A549 (cell line): ENCODE results near the gene SAMD13. TPM values are rescaled to one million over a fixed set of nuclear protein-coding genes. Genes with fewer than 3 reads are reported as not detected.

Experiments used
- ATAC-seq, 2 experiments: fragments of 200-7000 bp in 1 of 2; fragments of >200 bp in 1 of 2; cut with Nextera tagmentation in 1 of 2; cut with Tn5 transposase in 1 of 2; 3 replicates each; pipeline versions ENCODE4 v1.8.0 to v1.9.1; 2018 to 2020; ENCODE audit warnings: mild to moderate bottlenecking in 1 of 2, moderate library complexity in 1 of 2
- CTCF ChIA-PET: fragments of 300-600 bp; sonication (Branson Sonifier 250); formaldehyde crosslinking; extraction: SDS; loops from one replicate; lab custom pipeline; 2021; ENCODE audit warnings: antibody characterized with exemption, inconsistent platforms; lab: Yijun Ruan, JAX
- POLR2A ChIA-PET: fragments of 350-600 bp; formaldehyde crosslinking; extraction: SDS; loops from one replicate; lab custom pipeline; 2021; ENCODE audit warnings: antibody characterized with exemption, inconsistent platforms; lab: Yijun Ruan, JAX
- DNase-seq, 2 experiments: peaks; one replicate each; pipeline versions ENCODE4 v3.0.0 to v3.0.0-alpha.2; 2011 to 2016; ENCODE audit warnings: low read depth in 1 of 2, low spot score in 1 of 2
- FAIRE-seq: peaks from 2 replicates; lab custom pipeline; 2011; peaks lifted over from hg19 to GRCh38; lab: Jason Lieb, UNC
- H3K27ac ChIP-seq, 2 experiments: fragments of >200 bp; sonication (Bioruptor Twin); formaldehyde crosslinking; 3 replicates each; pipeline ENCODE4 v1.5.1; 2016 to 2017
- H3K4me1 ChIP-seq: fragments of >200 bp; sonication (Bioruptor Twin); formaldehyde crosslinking; 3 replicates; pipeline ENCODE4 v1.6.1; 2016
- H3K4me2 ChIP-seq: fragments of >200 bp; sonication (Bioruptor Twin); formaldehyde crosslinking; 3 replicates; pipeline ENCODE4 v1.6.1; 2016
- H3K4me3 ChIP-seq: fragments of >200 bp; sonication (Bioruptor Twin); formaldehyde crosslinking; 3 replicates; pipeline ENCODE4 v1.5.1; 2016
- H3K9me3 ChIP-seq: fragments of >200 bp; sonication (Bioruptor Twin); formaldehyde crosslinking; 3 replicates; pipeline ENCODE4 v1.6.1; 2016
- CBX8 ChIP-seq: fragments of 200-600 bp; sonication (generic); IDR thresholded peaks from 2 replicates; pipeline ENCODE4 v1.6.1; 2016
- CEBPB ChIP-seq, 2 experiments: fragments of >200 bp in 1 of 2; sonication (Bioruptor Twin) in 1 of 2; formaldehyde crosslinking in 1 of 2; IDR thresholded peaks; 2 replicates each; pipeline ENCODE4 v1.6.1; 2012 to 2016
- CHD2 ChIP-seq: fragments of 150-350 bp; IDR thresholded peaks from 2 replicates; pipeline ENCODE4 v1.6.1; 2014; ENCODE audit warnings: low read length; ENCODE audit not compliant: partially characterized antibody
- CHD4 ChIP-seq: fragments of 200-600 bp; sonication (generic); IDR thresholded peaks from 2 replicates; pipeline ENCODE4 v1.6.1; 2016; ENCODE audit warnings: antibody characterized with exemption, mild to moderate bottlenecking, borderline replicate concordance
- FOXS1 ChIP-seq: fragments of 250-450 bp; sonication (Bioruptor Pico); IDR thresholded peaks from 2 replicates; pipeline ENCODE4 v1.5.0; 2020; ENCODE audit warnings: mild to moderate bottlenecking, moderate library complexity
- GATA3 ChIP-seq: IDR thresholded peaks from 2 replicates; pipeline ENCODE4 v1.6.1; 2012; ENCODE audit warnings: borderline replicate concordance
- HDAC2 ChIP-seq: fragments of 200-600 bp; sonication (generic); IDR thresholded peaks from 2 replicates; pipeline ENCODE4 v1.6.1; 2016
- HEYL ChIP-seq: fragments of 250-450 bp; sonication (Bioruptor Pico); IDR thresholded peaks from 2 replicates; pipeline ENCODE4 v1.8.0; 2021; ENCODE audit warnings: mild to moderate bottlenecking, moderate library complexity
- HOXB5 ChIP-seq: fragments of 250-450 bp; sonication (Bioruptor Pico); IDR thresholded peaks from 2 replicates; pipeline ENCODE4 v1.5.0; 2020; ENCODE audit warnings: mild to moderate bottlenecking, moderate library complexity
- KDM1A ChIP-seq: fragments of 200-600 bp; sonication (generic); IDR thresholded peaks from 2 replicates; pipeline ENCODE4 v1.6.1; 2016; ENCODE audit warnings: low read depth, mild to moderate bottlenecking
- NFE2L2 ChIP-seq: fragments of 150-350 bp; conservative IDR thresholded peaks from 2 replicates; pipeline ENCODE4 v1.6.1; 2014; ENCODE audit warnings: low read length
- NPAS2 ChIP-seq: fragments of 250-450 bp; sonication (Bioruptor Pico); IDR thresholded peaks from 2 replicates; pipeline ENCODE4 v1.8.0; 2022; ENCODE audit warnings: mild to moderate bottlenecking, moderate library complexity, borderline replicate concordance
- RARB ChIP-seq: fragments of 250-450 bp; sonication (Bioruptor Pico); IDR thresholded peaks from 2 replicates; pipeline ENCODE4 v1.8.0; 2021; ENCODE audit warnings: mild to moderate bottlenecking, moderate library complexity
- RCOR1 ChIP-seq: fragments of 150-350 bp; IDR thresholded peaks from 2 replicates; pipeline ENCODE4 v1.6.1; 2014; ENCODE audit warnings: antibody characterized with exemption, low read length, low read depth
- RNF2 ChIP-seq: fragments of 200-600 bp; sonication (generic); IDR thresholded peaks from 2 replicates; pipeline ENCODE4 v1.6.1; 2016; ENCODE audit warnings: low read depth, mild to moderate bottlenecking, antibody characterized with exemption, moderate library complexity, borderline replicate concordance
- SMC3 ChIP-seq: fragments of >200 bp; sonication (Bioruptor Twin); formaldehyde crosslinking; IDR thresholded peaks from 3 replicates; pipeline ENCODE4 v1.6.1; 2018; ENCODE audit warnings: inconsistent platforms
- ZC3H11A ChIP-seq: fragments of 450-650 bp; IDR thresholded peaks from 2 replicates; pipeline ENCODE4 v1.6.1; 2014; ENCODE audit warnings: antibody characterized with exemption, mild to moderate bottlenecking
- ZNF302 ChIP-seq: fragments of 250-450 bp; sonication (Bioruptor Pico); IDR thresholded peaks from 2 replicates; pipeline ENCODE4 v1.9.0; 2021; ENCODE audit warnings: inconsistent platforms, mild to moderate bottlenecking, moderate library complexity
- WGBS: methylation state at CpG from one replicate; pipeline ENCODE4 v1.1.6; 2017; ENCODE audit errors: missing lambda C conversion rate; 5-methylcytosine and 5-hydroxymethylcytosine counted together
- polyA plus RNA-seq, 4 experiments: library from polyadenylated mRNA; depleted of rRNA in 3 of 4; stranded (reverse); fragments of >200 nt; fragmentation: RNase III in 1 of 4; extraction: RNeasy Plus Mini Kit Qiagen cat#74134 plus additional on column Dnase treatment in 1 of 4; gene quantifications; 2 replicates in 3 of 4; 3 replicates in 1 of 4; pipeline ENCODE4 v1.2.3, GENCODE V29; 2011 to 2017
- TF ChIP-seq, protein P1 (sequence below): fragments of 450-650 bp; IDR thresholded peaks from 2 replicates; pipeline ENCODE4 v1.6.1; 2014; ENCODE audit warnings: antibody characterized with exemption
- TF ChIP-seq, protein P2 (sequence below): fragments of 250-450 bp; sonication (Bioruptor Pico); IDR thresholded peaks from 2 replicates; pipeline ENCODE4 v1.5.0; 2020; ENCODE audit warnings: low read depth, mild to moderate bottlenecking, moderate library complexity
- TF ChIP-seq, protein P3 (sequence below): fragments of 150-350 bp; IDR thresholded peaks from 2 replicates; pipeline ENCODE4 v1.6.1; 2014; ENCODE audit warnings: low read depth, mild to moderate bottlenecking, low read length

SAMD13 gene
- polyA plus RNA-seq, 2 of the 4 experiments (the other 2 are of a cell fraction), result 0.59 to 2.4 TPM

DNA sequence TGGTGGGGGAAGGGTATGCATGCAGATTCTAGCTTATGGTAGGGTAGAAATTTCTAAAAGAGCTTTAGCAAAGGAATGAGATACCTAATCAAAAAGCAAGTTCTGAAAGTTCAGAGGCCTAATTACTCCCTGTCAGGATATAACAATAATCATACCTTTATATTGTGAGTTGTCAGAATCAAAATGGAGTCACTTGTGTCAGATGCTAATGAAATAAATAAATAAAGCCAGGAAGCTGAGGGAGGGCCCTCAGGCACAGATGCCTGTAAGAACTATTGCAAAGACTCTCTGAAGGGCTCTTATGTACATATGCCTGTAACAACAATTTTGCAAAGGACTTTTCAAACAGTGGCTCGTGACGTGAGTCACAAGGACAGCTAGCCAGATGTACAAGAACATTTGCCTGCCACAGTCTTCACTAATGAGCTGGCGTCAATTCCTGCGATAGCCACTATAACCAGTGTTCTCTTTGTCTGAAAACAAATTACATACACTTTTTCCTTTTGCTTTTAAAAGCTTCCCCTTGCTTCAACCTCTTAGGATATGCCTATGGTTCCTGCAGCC lies 69.4 kb downstream of the SAMD13 start:
- Histone ChIP-seq H3K4me1 (peaks cover 7% of the 10 kb centered on the region), H3K4me3 (no peak overlapping the region), H3K27ac (no peak overlapping the region), H3K9me3 (0 out of 3 replicates have a peak, but pooled peaks cover 5% of the 10 kb centered on the region), H3K4me2 (no peak overlapping the region)
- FAIRE-seq (no peak), ATAC-seq (no peak), DNase-seq (peak in 1 of 2 experiments; percentile 4)
- TF ChIP-seq CEBPB (IDR thresholded peaks at IDR 0.05) (no peak), NPAS2 (CRISPR knock-in tag) (no peak), FOXS1 (CRISPR knock-in tag) (no peak), RNF2 (no peak), GATA3 (no peak), CHD4 (no peak), KDM1A (no peak), HEYL (CRISPR knock-in tag) (no peak)
- WGBS, result 66% methylated on average over 4 of the region's 4 CpGs
- ChIA-PET CTCF (interaction anchor here (0.6 to 1.4 kb wide), 3 partner anchors 9 to 82 kb away, joined by 3 read pairs; no protein-coding TSS in a partner anchor), POLR2A (no interaction called here)

DNA sequence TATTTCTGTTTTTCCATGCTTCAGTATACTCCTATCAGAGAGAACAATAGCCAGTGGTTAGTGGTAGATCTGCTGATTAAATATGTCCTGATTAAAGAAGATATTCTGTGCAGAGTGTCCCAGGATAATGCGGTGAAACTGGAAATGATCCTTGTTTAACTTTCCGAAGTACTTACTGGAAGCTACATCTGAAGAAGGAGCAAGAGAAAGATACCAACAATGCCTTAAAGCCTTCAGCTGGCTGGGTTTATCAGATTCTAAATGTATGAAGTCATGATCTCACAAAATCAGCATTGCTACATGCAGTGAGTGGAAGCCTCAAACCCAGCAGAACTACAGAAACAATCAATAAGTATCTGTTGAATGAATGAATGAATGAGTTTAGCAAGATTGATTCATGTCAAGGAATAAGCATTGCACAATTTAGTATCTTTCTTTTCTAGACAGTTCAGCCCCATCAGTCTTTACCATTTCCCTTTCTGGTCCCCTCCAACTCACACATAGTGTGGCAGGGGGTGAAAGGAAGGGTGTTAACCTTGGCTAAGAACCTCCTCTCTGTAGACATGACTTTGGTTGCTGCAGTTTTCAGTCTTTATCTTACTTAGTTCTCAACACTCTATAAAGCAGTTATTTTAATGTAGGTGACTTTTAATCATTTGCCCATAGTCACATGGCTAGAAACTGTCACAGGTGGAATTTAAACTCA lies 72.1 kb downstream of the SAMD13 start:
- ATAC-seq (no peak), DNase-seq (no peak), FAIRE-seq (no peak)
- ChIA-PET CTCF (no interaction called here), POLR2A (no interaction called here)
- TF ChIP-seq HDAC2 (no peak), FOXS1 (CRISPR knock-in tag) (no peak), RNF2 (no peak), HOXB5 (no peak), SMC3 (no peak), ZC3H11A (no peak), CHD2 (no peak), CBX8 (no peak), RCOR1 (no peak), ZNF302 (no peak), NFE2L2 (no peak), RARB (CRISPR knock-in tag) (no peak)
- TF ChIP-seq, protein P1, sequence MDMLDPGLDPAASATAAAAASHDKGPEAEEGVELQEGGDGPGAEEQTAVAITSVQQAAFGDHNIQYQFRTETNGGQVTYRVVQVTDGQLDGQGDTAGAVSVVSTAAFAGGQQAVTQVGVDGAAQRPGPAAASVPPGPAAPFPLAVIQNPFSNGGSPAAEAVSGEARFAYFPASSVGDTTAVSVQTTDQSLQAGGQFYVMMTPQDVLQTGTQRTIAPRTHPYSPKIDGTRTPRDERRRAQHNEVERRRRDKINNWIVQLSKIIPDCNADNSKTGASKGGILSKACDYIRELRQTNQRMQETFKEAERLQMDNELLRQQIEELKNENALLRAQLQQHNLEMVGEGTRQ, result no peak
- TF ChIP-seq, protein P2, sequence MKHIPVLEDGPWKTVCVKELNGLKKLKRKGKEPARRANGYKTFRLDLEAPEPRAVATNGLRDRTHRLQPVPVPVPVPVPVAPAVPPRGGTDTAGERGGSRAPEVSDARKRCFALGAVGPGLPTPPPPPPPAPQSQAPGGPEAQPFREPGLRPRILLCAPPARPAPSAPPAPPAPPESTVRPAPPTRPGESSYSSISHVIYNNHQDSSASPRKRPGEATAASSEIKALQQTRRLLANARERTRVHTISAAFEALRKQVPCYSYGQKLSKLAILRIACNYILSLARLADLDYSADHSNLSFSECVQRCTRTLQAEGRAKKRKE (CRISPR knock-in tag), result no peak
- TF ChIP-seq, protein P3, sequence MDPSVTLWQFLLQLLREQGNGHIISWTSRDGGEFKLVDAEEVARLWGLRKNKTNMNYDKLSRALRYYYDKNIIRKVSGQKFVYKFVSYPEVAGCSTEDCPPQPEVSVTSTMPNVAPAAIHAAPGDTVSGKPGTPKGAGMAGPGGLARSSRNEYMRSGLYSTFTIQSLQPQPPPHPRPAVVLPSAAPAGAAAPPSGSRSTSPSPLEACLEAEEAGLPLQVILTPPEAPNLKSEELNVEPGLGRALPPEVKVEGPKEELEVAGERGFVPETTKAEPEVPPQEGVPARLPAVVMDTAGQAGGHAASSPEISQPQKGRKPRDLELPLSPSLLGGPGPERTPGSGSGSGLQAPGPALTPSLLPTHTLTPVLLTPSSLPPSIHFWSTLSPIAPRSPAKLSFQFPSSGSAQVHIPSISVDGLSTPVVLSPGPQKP, result no peak
- Histone ChIP-seq H3K4me2 (no peak overlapping the region), H3K4me1 (no peaks in the 10 kb centered on the region), H3K9me3 (no peaks in the 10 kb centered on the region), H3K27ac (no peak overlapping the region), H3K4me3 (no peak overlapping the region)
- 43% methylated on average over 2 of the region's 2 CpGs for WGBS
